ENCODE data around the gene CFAP97.
A peak's percentile ranks its signal among the peaks of the same experiment; 100 is the strongest.
"Not testable (repeated sequence)": the region's sequence is repeated elsewhere in the genome, so short reads cannot be mapped to it uniquely, and the experiment has no call there.

CFAP97 gene

DNA sequence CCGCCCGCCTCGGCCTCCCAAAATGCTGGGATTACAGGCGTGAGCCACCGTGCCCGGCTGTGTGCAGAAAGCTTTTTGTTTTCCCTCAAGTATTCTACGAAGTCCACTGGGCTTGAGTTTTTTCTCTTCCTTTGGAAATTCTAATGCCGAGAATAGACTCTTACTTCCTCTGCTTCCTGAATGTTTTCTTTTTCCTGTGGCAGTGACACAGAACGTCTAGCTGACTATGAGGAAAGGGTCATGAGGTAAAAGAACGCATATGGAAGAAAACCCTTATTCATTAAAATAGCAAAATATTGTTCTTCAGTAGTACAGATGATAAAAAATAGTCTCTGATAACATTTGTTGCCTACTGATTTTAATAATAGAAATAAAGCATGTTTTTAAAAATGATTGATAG lies 65.6 kb downstream of the CFAP97 start:
- DNase-seq, result no peak

DNA sequence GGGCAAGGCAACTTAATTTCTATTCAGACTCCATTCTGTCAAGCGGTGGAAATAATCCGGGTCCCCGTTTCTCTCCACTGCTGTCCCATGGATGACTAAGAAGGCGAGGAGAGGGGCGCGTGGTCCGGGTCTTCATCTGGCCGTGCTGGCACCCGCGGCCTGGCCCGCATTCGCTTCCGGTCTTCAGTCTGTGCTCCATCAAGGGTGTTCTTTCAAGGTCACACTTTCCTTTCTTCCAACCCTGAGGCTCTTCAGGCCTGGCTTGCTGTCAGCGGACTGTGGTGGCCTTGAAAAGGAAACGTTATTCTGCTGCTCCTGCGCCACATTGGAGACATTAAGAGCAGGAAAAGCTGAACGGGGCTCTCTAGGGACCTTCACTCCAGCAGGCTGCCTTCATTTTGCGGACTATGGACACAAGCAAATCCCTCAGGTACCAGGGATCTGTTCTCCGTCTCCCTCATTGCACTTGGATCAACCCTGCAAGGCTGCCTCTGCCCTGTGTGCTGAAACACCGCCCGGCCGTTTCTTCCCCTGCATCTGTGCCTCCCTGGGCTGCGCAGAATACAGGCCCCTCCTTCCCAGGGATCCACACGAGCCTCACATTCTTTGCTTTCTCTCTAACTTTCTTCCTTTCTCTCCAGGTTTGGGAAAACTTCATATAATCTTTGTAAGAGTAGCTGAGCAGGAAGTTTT lies 66.4 kb downstream of the CFAP97 start:
- no peak for DNase-seq

DNA sequence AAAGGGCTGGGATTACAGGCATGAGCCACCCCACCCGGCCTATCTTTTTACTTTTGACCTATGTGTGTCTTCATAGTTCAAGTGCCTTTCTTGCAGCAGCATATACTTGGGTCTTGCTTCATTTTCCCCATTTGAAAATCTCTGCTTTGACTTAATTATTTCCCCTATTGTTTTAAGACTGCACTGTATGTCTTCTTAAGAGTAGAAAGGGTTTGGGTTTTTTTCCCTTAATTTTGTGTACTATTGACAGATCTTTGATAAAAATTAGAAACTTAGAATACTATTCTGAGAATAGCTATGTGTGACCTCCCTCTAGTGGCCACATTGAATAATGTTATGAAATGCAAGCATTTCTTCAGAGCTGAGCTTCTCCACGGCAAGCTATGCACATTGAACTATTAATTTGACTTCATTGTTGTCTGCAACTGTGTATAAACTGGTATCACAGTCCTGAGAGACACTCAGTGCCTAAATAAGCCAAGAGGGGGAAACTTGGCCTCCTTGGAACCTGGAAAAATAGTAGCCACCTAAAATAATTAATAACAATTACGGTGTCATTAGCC lies 69.4 kb downstream of the CFAP97 start:
- DNase-seq, result peak; percentile 65

DNA sequence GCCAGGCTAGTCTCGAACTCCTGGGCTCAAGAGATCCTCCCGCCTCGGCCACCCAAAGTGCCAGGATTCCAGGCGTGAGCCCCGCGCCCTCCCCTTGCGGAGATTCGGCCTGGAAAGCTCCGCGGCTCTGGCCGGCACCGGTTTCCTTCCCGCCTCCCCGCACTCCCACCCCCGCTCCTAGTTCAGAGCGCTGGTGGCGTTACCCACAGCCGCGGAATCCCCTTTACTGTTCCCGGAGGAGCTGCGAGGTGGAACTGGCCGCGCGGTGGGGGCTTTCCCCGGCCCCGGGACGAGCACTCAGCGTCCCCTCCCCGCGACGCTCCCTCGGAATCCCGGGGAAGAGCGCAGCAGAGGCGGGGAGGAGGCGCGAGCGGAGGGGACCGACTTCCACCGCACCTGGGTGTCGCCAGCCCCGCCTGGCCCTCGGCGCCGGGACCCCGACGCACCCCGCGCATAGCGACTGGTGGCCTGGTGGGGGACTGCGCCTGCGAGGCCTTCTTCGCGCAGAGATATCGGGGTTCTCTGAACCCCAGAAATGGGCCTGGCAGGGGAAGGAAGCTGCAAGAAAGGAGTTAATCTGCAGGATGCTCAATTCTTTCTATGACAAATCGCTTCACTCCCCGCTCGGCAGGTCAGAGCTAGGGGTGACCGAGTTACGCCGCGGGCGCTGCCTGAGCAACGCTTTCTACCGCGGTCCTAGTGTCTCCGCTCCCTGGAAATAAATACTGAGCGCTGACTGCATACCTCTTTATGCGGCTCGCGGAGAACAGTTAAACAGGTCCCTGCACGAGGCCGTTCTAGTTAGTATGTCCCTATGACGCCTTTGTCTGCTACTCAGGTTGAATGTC lies 75.3 kb downstream of the CFAP97 start:
- DNase-seq, result no peak

DNA sequence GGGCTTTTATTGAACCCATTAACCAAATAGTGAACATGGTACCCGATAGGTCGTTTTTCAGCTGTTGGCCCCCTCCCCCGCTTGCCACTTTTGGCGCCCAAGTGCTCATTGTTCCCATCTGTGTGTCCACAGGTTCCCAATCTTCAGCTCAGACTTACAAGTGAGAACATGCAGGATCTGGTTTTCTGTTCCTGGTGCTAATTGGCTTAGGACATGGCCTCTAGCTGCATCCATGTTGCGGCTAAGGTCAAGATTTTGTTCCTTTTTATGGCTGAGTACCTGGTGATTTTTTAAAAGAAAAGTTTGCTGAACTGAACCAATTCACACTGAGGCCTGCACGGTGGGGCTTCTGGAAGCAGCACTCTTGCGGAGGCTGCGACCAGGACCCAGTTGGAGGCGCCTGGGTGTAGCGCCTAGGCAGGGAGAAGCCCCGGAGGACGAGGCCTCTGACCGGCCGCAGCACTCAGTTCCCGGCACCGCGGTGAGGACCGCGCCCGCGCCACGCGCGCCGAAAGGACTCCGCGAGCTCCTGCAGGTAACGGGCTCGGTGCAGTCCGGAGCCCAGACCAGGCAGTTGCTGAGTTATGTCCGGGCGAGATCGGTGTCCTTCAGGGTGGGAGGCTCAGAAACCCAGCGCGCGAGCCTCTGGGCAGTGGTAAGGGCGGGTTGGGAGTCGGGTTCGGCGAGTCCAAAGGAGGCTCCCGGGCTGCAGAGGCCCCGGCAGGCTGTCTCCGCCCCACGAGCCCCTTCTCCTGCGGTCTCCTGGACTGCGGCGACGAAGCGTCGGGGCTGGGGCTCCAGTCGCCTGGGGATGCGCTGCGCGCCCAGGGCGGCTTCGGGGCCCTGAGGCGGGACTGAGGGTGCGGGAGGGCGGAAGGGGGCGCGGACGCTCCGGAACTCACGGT lies 76.5 kb downstream of the CFAP97 start:
- DNase-seq, result no peak

DNA sequence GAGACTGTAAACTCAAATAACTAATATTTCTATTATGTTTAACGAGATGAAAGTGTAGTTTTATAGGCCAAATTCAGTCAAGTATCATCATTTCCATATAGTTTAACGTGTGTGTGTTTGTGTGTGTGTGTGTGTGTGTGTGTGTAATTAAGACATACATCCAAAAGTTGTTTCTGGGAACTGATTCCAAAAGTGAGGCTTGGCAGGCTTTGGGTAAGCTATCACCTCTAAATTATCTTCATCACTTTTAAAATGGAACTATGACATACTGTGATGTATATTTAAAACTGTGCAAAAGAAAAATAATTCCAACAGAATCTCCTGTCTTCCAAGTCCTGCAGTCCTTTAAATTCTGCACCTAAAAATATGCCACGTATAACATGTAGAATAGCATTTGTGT lies 79.8 kb downstream of the CFAP97 start:
- DNase-seq, result no peak

DNA sequence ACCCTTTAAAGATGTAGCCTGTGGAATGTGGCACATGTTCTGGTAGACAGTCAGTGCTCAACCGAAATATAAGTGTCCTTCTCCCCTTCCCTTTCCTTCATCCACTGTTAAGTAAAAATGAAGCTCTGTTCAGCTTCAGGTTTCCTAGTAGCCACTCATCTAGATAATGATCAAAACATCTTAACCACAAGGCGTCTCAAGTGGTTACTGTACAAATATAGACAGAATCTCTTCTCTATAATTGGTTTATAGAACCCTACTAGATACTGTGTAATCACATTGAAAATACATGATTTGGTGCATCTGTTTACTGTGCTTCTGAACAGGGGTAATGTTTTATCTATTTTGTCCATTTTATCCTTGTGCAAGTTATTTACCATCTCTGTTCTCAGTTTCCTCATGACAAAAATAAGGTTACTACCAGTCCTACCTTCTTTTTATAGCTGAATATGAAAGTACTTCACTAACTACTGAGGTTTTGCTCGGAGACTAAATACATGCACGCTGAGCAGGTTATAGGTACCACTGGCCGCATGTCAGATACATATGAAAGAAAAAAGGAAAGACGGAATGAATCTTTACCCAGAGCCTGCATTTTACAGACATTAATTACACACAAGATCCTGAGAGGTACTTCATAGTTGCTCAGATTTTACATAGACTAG lies 81.0 kb downstream of the CFAP97 start:
- no peak for DNase-seq

DNA sequence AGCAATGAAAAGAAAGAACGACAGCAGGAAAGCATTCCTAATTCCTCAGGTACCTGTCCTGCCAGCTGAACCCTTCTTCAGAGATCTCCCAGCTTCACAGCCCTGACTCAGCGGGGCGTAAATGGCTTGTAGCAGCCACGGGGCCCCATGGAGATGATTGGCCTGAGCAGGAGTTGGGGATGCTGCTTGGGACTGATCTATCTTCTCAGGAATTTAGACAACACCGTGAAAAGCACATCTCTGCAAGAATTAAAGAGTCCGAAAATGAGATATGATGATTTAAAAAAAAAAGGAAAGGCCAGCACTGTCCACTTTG lies 83.2 kb downstream of the CFAP97 start:
- DNase-seq, result no peak

DNA sequence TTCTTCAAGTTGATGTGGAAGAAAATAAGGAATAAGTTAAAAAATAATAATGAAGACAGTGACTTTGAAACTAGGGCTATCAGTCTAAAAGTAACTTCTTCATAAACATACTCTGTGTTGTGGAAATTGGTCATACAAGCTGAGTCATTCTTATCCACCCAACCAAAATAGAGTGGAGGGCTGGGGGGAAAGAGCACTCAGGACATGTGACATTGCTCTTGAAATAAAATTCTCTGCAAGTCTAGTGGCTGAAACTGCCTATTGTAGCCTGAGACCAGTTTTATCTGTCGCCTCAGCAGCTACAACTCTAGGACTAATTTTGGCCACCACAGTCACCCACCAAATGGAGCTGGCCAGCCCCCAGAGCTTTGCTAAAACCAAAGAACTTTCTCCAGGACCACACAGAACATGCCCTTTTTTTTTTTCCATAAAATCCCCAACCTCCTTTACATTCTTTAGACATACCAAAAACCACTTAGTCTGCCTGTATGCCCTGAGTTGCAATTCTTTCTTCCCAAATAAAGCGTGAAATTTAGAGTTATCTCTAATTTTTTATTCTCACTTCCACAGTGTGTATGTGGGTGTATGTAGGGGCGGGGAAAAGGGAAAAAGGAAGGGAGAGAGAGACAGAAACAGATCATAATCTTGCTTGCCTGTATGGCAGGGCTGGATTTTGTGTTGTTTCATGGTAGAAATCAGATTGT lies 83.7 kb downstream of the CFAP97 start:
- no peak for DNase-seq

DNA sequence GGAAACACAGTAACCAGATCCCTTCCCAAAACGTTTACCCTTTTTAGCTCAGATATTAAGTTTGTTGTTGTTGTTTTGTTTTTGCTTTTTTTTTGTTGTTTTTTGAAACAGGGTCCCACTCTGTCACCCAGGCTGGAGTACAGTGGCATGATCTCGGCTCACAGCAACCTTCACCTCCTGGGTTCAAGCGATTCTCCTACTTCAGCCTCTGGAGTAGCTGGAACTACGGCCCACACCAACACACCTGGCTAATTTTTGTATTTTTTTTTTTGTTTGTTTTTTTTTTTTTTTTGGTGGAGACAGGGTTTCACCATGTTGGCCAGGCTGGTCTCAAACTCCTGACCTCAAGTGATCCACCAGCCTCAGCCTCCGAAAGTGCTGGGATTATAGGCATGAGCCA lies 84.3 kb downstream of the CFAP97 start:
- not testable (repeated sequence) for DNase-seq

DNA sequence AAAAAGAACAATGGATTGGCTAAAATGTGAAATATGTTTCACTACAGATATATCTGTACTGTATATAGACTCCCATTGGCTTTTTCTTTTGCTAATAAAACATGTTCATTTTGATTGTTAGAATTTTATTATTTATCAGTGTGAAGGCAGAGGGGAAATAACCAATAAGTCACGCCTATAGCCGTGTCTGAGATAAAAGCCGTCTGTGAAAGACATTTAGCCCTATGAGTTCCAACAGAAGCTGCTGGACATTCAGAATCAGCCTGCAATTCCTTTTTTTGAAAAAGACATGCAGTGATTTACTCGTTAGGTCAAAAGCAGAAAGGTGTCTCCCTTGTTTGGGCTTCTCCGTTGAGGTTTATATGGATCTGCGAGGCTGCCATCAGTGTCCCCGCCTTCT lies 84.9 kb downstream of the CFAP97 start:
- DNase-seq, result no peak

DNA sequence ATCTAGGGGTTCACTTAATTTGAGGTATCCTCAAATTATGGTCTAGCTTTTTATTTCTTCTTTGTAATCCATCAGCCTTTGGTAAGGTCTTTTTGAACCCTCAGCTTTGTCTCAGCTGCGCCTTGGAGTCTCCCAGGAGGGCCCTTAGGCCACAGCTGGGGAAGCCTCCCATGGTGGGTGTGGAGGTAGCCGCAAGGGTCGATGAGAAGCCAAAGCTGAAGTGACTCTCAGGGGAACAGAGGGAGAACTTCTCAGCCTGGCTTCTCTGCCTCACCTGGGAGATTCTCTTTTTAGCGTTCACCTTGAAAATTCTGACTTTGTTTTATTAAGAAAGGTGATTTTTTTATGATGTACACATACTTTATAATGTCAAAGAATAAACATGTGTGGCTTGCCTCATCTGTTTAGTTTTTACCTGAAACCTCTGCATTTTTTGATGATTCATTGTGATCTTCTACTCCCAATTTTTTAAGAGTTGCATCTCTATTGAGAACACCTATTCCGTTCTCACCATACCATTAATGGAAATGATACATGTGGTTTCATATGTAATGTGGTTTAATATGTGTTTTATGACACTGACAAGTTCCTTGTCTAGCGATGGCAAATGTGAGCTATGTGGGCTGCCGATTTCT lies 86.4 kb downstream of the CFAP97 start:
- no peak for DNase-seq

DNA sequence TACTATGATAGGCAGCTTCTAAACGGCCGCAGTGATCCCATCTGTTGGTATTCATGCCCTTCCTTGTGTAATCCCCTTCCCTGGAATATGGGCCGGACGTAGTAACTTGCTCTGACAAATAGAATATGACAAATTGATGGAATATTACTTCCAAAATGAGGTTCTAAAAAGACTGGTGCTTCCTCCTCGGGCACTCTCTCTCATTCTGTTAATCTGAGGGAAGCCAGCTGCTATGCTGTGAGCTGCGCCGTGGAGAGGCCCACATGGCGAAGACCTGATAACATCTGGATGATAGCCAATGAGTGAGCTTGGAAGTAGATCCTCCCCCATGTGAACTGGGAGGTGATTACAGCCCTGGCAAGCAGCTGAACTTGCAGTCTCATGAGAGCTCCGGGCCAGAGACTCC lies 88.0 kb downstream of the CFAP97 start:
- DNase-seq, result no peak

DNA sequence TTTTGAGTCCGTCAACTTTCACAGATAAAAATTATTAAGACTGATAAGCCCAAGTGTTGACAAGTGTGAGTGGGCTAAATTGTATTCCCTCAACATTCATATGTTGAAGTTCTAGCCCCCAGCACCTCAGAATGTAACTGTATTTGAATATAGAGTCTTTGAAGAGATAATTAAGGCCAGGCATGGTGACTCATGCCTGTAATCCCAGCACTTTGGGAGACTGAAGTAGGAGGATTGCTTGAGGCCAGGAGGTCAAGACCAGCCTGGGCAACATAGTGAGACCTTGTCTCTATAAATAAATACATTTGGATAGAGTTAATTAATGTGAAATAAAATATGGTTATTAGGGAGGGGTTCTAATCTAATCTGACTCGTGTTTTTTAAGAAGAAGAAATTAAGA lies 90.5 kb downstream of the CFAP97 start:
- DNase-seq, result no peak

DNA sequence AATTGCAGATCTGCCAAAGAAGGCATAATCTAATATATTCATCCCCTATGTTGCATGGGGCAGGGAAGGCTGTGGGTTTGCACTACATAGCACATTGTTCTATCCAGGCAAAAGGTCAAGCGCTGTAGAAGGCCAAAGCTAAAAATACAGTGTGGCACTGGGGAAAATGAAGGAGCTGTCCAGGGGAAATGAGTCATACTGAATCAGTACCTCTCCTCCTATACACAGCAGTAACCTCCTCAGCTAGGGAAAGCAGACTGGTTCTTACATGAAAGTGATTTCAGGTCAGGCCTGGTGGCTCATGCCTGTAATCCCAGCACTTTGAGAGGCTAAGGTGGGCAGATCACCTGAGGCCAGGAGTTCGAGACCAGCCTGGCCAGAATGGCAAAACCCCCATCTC lies 91.7 kb downstream of the CFAP97 start:
- DNase-seq, result peak; percentile 55

DNA sequence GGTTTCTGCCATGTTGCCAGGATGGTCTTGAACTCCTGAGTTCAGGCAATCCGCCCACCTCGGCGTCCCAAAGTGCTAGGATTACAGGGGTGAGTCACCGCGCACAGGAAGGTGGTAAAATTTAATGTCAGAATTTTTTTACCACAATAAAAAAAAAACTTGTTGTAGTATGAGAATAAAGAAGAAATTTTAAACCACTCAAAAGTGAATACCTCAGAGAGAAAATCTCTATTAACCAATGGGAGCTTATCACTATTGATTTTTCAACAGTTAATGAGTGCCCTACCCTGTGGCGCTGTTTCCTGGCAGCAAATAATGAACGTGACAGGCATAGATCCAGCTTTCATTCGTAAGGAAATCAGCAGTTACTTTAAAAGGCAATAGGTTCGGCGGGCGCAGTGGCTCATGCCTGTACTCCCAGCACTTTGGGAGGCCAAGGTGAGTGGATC lies 93.4 kb downstream of the CFAP97 start:
- DNase-seq, result no peak

DNA sequence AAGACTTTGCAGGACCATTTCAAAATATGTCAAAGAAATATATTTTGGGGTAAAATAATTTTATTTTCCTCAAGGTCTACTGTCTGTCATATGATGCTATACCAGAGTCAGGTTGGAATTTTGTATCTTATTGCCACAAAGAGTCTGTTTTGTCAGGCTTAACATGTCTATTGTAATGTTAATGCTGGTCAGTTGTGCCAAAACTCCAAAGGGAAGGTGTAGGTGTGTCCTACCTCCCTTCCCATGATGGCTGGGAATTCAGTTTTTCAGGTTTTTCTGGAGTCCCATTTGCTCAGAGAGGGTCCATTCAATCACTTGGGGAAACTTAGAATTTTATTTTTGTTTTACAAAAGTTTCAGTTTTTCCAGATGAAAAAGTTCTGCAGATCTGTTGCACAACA lies 94.1 kb downstream of the CFAP97 start:
- no peak for DNase-seq

Data from inflammatory macrophage treated with lipopolysaccharide for 4 hours (primary cell).